IPS DF 19.7 (cell line): ENCODE measurements around the gene HLA-DRA.

Experiments
- DNase-seq: peaks from one replicate; pipeline ENCODE4 v3.0.0-alpha.2; 2013; ENCODE audit warnings: low read depth, low spot score

The HLA-DRA gene

DNA sequence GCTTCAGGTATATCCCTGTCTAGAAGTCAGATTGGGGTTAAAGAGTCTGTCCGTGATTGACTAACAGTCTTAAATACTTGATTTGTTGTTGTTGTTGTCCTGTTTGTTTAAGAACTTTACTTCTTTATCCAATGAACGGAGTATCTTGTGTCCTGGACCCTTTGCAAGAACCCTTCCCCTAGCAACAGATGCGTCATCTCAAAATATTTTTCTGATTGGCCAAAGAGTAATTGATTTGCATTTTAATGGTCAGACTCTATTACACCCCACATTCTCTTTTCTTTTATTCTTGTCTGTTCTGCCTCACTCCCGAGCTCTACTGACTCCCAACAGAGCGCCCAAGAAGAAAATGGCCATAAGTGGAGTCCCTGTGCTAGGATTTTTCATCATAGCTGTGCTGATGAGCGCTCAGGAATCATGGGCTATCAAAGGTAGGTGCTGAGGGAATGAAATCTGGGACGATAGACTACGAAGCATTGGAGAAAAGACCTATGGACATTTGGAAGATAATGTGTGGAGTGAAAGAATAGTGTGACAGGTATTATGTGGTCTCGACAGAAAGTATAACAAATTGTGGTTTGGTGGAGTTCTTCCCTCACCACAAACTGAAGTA, at the start of gene HLA-DRA:
Gene HLA-DRA (plus strand): TSS at position 286 of the 613 bp plus-strand sequence. CDS start 64 bp downstream, at position 350.
- peak; percentile 38 for DNase-seq

- no peak for DNase-seq
These were observed 48.2 kb upstream of the HLA-DRA start for GRCh38 chr6:32391505-32391904.

DNA sequence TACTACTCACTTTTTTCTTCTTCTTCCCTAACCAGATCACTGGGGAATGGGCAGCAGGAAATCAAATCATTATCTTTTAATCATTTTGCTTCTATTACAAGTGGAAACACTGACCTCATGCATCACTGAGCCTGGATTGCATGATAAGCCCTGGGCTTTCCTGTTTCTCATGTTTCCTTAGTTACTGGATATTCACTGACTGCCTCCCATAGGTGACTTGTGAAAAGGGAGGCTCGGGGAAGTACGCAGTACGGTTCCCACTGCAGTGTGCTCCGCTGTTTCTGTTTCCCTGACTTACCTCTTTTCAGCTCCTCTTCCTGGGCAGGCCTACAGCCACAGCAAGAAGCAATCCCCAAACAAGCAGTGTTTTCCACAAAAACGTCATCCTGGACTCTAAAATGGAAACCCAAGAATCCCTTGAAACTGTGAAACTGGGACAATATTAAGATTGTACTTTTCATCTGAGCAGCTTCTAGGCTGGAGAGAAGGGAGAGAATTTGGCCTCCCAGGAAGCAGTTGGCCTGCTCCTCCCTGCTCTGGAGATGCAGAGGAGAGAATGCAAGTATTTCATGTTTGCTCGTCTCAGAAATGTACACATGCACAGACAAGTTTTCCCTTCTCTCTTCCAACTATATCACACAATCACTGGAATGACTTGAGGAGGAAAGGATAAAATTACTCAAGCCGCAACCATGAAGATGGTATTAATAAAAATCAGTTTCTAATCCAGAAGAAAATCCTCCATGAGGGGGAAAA, 45.8 kb upstream of the HLA-DRA start:
- no peak for DNase-seq

DNA sequence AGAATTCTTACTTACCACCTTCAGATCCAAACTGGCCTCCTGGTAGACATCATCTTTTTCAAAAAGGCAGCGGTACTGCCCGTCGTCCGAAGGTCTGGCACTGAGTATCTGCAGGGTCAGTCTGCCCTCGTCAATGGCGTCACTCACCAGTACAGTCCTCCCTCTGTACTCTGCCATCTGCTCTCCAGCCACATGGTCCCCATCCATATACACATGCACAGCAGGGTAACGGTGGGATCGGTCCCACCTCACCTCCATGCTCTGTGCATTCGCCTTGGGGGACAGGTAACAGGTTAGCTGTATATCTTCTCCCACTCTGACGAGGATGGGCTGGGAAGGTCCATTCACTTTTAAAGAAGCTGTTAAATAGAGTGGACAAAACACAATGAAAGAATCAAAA, 43.7 kb upstream of the HLA-DRA start:
- no peak for DNase-seq

DNA sequence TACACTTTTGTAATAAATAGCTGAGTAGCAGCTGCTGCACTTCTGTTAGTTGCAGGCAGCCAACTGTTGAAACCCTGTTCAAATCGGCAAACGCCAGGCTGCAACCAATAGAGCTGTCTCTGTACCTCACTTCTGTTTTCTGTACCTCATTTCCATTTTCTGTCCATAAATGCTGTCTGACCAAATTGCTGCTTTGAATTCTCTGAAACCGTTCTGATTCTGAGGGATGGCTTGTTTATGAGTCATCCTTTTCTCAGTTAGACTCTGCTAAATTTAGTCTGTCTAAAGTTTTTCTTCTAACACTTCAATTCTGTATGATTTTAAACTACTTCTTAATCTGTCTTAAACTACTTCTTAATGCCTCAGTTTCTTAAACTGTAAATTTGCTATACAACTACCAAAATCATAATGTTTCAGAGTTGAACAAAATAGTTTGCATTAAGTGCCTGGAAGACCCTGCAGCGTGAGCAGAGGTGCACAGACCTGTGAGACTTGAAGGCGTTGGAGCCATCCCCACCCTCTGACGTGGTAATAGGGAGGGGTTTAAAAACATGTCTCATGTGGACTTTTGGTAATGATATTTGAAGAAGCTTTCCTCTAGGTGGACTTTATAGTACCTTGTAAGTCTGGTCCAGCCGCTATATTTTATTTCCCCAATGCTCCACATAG, 42.3 kb upstream of the HLA-DRA start:
- DNase-seq = no peak

- DNase-seq = no peak
These were observed 38.3 kb upstream of the HLA-DRA start for GRCh38 chr6:32401284-32401963.

GRCh38 chr6:32402812-32403211, 36.9 kb upstream of the HLA-DRA start:
- no peak for DNase-seq

- no peak for DNase-seq
These were observed 34.0 kb upstream of the HLA-DRA start for GRCh38 chr6:32405656-32406055.

- DNase-seq = no peak
These were observed 33.5 kb upstream of the HLA-DRA start for GRCh38 chr6:32406197-32406596.

- no peak for DNase-seq
These were observed 32.8 kb upstream of the HLA-DRA start, which contains the start of gene BTNL2 for GRCh38 chr6:32406857-32407256. BTNL2 (minus strand) TSS chr6:32407181; CDS start chr6:32407123, 58 bp downstream.

DNA sequence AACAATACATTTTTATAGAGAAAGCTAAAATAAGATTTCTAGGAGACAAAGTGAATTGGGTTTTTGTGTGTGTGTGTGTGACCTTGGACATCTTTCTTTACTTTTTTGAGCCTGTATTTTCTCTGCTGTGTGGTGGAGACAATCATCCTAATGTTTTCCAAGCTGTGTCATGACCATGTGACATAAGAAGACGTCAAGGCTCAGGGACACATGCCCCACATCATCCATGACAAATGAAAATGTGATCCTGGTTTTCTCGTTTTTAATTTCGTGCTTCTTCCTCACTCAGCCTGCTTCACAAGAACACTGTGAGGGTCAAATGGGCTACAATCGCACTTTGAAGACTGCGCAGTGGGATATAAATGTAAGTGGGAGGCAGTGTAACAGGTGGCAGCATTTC, 28.8 kb upstream of the HLA-DRA start:
- DNase-seq = no peak

DNA sequence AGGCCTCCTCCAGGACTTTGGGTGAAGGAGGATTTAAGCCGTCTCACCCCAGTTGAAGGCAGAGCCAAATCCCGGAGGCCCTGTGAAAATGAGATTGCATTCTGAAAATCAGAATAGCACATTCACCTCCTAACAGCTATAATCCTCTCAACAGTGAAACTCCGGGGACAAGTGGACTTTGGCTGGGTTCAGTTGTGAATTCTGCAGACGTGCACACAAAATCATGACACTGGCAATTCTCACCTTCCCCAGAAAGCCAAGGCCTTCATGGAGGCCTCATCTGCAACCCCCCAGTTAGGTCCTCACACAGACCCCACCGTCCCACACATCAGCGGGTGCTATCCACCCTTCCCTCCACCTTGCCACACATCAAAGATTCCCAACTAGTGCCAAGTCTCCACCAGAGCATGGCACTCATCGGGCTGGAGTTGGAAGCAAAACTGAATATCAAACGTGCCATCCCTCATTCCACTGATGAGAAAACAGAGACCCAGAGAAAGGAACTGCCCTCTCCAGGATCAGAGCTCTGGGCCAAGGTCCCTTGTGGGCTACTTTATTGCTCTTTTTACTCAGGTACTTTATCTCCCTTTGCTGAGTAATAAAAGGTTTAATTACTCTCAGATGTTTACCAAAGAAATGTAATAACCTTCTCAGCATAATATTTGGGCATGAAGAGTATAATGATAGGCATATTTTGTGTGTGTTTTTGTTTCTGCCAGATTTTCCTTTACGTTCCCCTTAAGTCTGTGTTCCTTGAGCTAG, 27.9 kb upstream of the HLA-DRA start:
- DNase-seq = no peak

DNA sequence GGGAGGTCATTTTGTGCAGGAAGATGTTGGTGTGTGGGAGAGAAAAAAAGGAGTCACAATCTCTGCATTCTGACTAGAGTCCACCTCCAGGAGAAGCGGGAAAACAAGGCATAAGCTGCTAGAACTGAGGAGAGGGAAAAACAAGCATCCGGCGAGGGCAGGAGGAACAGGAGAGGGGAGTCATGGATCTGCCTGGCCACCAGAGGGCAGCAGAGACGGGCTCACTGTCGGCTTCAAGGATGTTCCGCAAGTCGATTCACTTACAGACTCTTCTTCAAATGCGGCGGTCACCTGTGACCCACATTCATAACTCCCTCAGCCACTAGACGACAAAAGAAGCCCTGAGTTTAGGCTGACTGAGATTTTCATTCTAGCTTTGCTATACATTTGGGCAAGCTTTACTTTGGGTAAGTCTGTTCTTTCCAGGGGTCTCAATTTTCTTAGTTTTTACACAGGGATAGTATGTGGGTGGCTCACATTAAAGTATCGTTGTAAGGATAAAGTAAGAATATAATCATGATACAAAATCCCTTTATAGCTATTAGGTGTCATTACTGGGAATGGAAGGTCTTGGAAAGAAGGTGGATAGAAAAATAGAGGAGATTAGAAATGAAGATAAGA, 26.1 kb upstream of the HLA-DRA start:
- DNase-seq = peak; percentile 61

GRCh38 chr6:32415521-32416019, 24.1 kb upstream of the HLA-DRA start:
- DNase-seq = peak; percentile 57

DNA sequence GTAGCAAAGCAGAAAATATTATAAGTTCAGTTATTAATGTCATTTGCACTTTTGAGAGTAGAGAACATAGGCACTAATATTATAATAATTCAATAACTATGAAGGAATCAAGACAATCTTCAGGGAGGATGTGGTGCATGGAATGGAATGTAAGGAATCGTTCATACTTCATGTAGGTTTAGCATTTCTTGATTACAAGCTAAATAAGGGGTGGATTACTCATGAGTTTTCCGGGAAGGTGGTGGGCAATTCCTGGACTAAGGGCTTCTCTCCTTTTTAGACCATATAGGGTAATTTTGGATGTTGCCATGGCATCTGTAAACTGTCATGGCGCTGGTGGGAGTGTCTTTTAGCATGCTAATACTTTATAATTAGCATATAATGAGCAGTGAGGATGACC, 23.7 kb upstream of the HLA-DRA start:
- DNase-seq = no peak

DNA sequence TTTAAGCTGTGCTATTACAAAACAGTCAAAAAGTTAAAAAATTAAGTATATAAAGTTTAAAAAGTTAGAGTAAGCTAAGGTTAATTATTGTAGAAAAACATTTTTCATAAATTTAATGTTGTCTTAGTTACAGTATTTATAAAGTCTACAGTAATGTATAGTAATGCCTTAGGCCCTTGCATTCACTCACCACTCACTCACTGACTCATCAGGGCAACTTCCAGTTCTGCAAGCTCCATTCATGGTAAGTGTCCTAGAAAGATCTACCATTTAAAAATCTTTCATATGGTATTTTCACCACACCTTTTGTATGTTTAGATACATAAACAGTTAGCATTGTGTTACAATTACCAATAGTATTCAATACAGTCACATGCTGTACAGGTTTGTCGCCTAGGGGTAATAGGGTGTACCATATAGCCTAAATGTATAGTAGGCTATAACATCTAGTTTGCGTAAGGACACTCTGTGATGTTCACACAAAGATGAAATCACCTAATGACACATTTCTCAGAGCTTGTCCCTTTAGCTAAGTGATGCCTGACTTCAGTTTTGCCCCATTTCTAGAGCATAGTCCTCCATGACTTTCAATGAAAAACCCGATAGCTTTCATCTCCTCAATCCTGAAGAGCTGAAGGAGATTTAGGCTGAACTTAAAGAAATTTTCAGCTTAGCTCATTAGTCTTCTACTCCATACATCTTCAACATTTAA, 14.9 kb upstream of the HLA-DRA start:
- DNase-seq = no peak

GRCh38 chr6:32426338-32426737, 13.3 kb upstream of the HLA-DRA start:
- DNase-seq = no peak

DNA sequence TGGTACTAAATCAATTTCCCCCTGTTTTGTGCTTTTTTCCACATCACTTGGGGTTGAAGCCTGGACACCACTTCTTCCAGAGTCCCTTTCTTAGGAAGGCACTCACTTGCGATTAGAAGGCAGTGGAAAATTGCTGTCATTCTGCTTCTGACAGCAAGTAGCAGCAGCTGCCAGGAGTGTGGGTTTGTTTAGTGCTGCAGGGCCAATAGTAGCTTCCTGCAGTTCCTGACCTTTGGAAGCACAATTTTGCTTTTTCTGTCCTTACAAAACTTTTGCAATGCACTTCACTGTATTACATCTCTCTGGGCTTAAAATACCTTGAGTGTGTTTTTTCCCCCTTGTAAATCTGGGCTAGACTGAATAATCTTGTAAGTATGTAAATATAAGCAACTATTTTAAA, 12.5 kb upstream of the HLA-DRA start:
- no peak for DNase-seq

DNA sequence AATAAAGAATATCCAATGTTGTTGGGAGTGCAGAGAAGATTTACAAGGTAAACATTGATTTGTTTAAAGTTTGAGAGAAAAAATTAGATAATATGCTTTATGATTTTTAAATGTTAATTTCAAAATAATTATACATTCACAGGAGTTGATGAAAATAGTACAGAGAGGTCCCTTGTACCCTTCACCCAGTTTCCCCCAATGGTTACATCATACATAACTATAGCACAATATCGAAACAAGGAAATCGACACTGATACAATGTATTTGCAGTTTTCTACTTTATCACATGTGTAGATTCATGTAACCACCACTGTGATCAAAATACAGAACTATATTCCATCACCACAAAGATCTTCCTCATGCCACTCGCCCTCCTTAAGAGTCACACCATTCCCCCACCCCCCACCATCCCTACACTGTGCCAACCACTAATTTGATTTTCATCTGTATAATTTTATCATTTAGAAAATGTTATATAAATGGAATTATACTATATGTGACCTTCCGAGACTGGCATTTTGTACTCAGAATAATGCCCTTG, 11.7 kb upstream of the HLA-DRA start:
- no peak for DNase-seq

DNA sequence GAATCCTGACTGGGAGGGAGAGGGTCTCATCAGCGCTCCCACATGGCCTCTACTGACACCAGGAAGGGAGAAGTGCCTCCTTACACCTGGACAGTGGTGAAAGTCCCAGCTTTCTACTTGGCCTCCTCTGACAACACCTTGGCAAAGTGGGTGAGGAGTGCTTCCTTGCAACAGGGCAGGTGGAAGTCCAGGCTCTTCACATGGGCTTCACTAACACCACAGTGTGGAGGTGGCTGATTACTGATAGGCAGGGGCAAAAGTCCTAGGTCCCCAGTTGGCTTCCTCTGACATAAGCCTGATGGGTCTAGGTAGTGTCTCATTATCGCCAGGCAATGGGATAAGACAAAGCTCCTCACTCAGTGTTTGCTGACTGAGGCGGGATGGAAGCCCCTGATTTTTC, 9.5 kb upstream of the HLA-DRA start:
- DNase-seq = no peak
